GM21825 (cell line): Measurements from ENCODE around the gene MAX.
"Not testable (repeated sequence)": the region's sequence is repeated elsewhere in the genome, so short reads cannot be mapped to it uniquely, and the experiment has no call there.

Experiments
- ATAC-seq: cut with Tn5 transposase; IDR thresholded peaks from one replicate; pipeline ENCODE4 v1.9.1; 2021; ENCODE audit warnings: mild to moderate bottlenecking, moderate library complexity; ENCODE audit not compliant: unreplicated experiment

MAX gene

GRCh38 chr14:65106316-65106715 lies 4.0 kb upstream of the MAX start:
- no peak for ATAC-seq

- no peak for ATAC-seq
Observed at GRCh38 chr14:65104791-65105190, 2.5 kb upstream of the MAX start.

GRCh38 chr14:65103150-65103760 lies 938 bp upstream of the MAX start:
- ATAC-seq: no peak

DNA sequence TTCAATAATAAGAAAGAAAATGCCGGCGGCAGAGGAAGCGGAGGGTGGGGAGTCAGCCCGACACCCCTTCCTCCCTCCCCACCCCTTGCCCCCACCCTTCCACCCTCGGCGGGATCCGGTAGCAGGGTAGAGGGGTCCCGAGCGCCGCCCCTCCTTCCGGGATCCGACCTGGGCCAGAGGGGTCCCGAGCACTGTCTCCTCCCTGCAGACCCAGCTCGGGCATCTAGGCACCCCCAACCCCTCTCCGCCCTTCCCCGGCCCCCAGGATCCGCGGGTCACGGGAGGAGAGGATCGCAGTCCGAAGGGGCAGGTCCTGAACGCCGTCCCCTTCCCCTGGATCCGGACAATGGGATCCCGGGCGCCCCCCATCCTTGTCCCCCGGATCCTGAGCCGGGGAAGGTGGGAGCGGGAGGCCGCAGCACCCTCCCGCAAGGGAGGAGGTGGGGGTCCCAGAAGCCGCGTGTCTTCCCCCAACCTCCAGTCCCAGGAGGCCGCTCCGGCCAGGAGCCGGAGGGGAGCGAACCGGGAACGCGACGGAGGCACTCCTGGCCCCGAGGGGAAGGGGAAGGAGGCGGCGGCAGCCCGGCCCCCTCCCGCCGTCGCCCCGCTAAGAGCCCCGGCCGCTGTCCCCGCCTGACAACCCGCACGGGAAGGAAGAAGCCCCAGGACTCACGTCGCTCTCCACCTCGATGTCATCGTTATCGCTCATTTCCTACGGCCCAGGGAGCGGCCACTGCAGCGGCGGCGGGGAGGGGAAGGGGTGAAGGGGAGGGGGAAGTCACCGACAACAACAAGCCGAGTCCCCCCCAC lies 481 bp downstream of the MAX start:
- ATAC-seq: peak; percentile 28

GRCh38 chr14:65100922-65101541 lies 1.3 kb downstream of the MAX start:
- no peak for ATAC-seq

DNA sequence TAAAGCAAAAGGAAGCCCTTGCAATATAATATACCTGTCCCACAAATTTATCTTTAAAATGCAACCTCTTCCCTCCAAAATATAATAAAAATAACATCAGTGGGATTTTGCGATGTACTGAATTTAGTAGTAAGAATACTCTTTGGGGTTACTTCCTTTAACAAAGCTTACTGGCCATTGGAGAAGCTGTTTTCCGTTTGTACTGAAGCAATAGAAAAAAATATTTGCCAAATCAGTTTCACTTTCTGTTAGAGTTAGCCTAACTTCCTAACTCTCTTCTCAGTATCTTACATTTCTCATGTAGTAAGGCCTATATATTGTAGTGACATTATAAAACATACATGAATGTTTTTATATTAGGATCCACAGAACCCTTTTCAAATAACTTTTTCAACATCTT lies 3.7 kb downstream of the MAX start:
- no peak for ATAC-seq

GRCh38 chr14:65096323-65097089 lies 5.8 kb downstream of the MAX start:
- no peak for ATAC-seq

- ATAC-seq: no peak
Observed at GRCh38 chr14:65095633-65096205, 6.6 kb downstream of the MAX start.

- ATAC-seq: no peak
Observed at GRCh38 chr14:65092349-65092748, 10.0 kb downstream of the MAX start.

- not testable (repeated sequence) for ATAC-seq
Observed at GRCh38 chr14:65087835-65088234, 14.5 kb downstream of the MAX start.

- not testable (repeated sequence) for ATAC-seq
Observed at GRCh38 chr14:65086686-65087085, 15.6 kb downstream of the MAX start.

- ATAC-seq: no peak
Observed at GRCh38 chr14:65084554-65085505, 17.5 kb downstream of the MAX start.

DNA sequence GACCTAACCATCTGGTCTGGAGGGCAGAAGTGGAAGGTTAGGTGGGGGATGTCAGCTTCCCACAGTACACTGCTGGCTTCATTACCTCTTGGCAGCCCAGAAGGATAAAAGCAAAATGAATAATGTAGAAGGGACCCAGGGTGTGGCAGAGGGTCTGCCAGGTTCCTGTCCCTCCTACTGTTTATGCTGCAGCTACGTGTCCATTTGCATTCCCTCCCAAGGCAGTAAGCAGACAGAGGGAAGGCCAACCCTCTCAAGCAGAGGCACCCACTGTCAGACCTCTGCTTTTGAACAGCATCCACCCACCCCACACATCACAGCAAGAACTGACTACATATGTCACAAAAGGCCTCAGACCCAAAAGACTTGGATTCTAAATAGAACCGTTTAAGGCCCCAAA lies 19.4 kb downstream of the MAX start:
- ATAC-seq: no peak

DNA sequence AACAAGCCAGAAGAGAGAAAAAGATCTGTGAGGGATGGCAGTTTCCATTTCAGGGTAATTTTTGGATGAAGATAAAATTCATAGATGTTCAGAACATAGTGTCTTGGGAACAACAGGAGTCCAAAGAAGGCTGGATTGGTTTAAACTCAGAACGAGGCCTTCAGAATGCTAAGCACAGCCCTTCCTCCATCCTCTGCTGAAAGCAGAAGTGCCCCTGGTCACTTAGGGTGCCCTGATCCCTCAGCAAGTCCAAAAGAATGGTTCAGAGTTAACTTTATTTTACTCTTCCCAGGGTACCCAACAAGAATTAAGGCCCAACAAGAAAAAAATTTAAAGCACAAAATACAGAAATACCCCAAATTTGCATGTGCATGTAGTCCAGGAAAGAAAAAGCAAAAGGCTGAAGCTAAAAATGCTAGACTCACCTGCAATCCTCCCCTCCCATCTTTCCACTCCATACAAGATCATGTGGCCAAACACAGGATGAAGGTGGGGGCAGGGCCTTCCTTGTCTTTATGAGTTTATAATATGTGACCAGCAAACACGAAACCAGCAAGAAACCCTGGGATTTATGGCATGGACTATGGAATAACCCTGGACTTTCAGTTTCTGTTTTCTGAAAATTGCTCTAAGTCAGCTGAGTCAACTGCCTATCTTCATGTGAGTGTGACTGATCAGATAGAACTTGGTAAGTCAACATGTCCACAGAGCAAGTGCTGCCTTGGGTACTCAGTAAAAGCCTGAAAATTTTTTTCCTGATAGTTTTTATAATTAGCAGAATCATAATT lies 21.2 kb downstream of the MAX start:
- ATAC-seq: no peak

- ATAC-seq: no peak
Observed at GRCh38 chr14:65079768-65080167, 22.5 kb downstream of the MAX start.

GRCh38 chr14:65079201-65079600 lies 23.1 kb downstream of the MAX start:
- no peak for ATAC-seq

- no peak for ATAC-seq
Observed at GRCh38 chr14:65077318-65077717, 25.0 kb downstream of the MAX start.

DNA sequence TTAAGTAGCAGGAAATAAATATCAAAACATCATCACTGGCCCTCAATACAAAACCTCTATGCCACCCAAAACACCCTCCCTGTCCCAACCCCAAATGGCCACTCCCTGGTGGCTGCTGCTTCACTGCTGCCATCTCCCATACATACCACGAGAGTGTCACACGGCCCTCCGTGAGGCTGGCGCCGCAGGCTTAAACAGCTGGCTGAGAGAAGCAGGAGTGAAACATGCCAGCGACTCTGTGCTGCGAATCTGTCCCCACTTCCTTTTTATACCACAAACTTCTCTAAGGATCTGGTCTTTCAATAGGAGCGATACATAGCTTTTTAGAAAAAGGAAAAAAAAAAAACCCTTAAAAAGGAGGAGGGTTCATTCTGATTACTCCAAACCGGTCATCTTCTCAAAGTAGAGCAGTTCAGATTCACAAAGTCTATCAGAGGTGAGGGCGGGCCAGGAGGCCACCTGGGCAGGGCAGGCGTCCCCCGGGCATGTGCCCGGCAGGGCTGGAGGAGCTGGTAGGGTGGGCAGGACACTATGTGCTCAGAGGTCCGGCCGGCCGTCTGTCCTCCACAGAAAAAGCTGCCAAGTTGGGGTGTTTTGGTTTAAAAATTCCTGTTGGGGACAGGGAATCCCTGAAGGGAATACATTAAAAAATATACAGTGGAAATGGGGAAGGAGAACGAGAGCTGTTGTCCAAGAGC lies 26.5 kb downstream of the MAX start:
- ATAC-seq: no peak
